Right forelimb (tissue), 1 donor: ENCODE data around the gene ASPSCR1.

ENCODE experiments used
- DNase-seq: peaks from one replicate; pipeline ENCODE4 v3.0.0-alpha.2; 2018

ASPSCR1 gene

DNA sequence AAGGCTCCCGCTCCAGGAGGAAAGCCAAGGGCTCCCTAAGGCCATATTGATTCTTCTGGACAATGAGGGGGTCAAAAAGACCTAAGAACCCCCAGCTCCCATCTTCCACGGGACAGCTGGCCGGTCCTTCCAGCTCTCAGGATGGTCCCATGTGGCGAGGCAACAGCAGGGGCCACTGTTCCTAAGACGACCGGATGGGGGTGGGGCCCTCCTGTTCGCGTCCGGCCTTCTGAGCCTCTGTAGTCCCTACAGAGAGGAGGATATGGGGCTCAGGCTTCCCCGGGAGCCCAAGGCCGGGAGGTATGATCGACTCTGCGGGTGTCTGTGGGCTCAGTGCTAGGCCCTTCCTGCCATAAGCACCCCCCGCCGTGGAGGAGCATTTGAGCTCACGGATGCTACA lies 66.1 kb downstream of the ASPSCR1 start:
- no peak for DNase-seq

DNA sequence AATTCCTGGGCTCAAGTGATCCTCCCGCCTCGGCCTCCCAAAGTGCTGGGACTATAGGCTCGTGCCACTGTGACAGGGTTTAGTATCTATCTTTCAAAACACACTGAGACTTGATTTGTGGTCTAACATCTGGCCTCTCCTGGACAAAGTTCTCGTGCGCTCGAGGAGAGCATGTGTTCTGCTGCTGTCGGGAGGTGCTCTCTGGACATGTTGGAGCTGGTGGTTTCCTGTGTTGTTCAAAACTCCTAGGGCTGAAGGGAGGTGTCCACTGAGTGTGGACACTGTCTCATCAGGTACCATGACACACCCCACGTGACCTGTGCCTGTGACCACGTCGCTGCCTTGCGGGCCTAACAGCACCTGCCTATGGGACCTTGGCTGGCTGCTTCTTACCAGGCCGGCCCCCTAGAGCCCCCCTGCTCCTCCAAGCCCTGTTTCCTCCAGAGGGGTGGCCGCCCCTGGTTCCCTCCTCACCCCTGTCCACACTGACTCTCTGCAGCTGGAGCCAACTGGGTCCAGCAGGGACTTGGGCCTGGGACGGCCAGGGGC lies 68.6 kb downstream of the ASPSCR1 start:
- no peak for DNase-seq

DNA sequence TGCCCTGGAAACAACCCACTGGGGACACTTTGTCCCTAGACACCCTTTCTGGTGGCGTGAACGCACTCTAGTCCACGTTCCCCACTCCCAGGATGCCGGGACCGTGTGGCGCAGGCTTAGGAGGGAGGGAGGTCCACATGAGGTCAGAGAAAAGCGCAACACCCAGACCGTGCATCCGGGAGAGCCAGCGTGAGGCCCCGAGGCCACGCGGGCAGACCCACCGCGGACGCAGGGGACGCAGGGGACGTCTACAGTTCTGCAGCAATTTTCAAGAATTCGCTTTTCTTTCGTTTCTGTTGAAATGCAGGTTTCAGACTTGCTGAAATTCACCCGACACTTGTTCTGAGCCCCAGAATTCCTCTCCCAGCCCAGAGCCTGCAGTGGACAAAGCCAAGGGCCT lies 69.5 kb downstream of the ASPSCR1 start:
- no peak for DNase-seq

- DNase-seq: no peak
These were observed 70.0 kb downstream of the ASPSCR1 start for GRCh38 chr17:82047379-82047778.

DNA sequence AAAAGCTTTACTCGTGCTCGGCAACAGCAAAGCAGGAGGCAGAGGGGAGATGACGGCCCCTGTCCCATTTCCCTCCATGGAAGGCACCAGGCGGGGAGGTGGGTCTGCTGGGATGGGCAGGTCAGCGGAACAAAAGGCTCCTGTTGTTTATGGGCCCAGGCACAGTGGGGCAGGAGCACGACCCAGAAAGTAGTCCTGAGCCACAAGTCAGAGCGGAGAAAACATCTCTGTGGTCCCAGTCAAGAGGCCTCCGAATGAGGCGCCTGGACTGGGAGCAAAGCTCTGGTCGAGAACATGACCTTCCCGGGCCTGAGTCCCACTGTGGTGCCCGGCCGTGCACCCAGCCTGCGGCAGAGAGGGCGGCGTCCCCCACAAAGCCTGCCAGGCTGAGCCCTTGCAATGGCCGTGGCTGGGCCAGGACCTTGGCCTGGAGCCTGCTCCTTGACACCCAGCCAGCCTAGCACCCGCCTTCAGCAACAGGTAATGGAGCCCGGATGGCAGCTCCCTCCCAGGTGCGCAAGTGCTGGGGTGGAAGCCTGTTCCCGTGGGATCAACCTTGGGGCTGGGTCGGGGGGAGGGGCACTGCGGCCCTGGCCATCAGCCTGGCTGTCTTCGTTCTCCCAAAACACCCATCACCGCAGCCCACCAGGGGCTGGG lies 70.6 kb downstream of the ASPSCR1 start:
- DNase-seq: no peak

DNA sequence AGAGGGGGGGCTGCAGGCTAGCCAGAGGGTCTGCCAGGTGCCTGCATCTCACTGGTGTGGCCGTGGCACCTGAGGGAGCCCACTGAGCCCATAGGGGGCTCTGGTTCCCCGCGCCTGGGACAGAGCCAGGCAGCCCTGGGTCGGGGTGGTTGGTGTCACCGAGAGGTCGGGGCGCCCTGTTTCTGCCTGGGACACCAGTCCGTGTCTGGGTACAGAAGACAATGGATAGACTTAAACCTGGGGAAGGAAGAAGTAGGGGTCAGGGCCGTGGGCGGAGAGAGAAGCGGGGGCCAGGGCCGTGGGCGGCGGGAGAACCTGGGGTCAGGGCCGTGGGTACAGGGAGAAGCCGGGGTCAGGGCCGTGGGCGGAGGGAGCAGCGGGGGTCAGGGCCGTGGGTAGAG lies 71.1 kb downstream of the ASPSCR1 start:
- DNase-seq: no peak

DNA sequence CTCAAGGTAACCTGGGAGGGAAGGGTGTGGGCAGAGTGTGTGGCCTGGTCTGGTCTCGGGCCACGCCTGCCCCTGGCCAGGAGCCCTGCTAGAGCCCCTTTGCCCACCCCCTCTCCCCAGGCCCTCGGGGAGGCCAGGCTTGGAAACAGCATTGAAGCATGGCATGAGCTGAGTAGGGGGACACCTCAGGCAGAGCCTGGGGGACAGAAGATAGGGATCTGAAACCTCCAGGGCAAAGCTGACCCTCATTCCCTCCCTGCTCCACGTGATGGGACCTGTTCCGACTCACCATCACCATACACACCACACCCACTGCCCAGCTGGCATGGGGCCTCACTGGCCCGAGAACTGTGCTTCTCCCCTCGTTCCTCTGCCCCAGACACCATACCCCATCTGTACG lies 71.7 kb downstream of the ASPSCR1 start:
- no peak for DNase-seq

DNA sequence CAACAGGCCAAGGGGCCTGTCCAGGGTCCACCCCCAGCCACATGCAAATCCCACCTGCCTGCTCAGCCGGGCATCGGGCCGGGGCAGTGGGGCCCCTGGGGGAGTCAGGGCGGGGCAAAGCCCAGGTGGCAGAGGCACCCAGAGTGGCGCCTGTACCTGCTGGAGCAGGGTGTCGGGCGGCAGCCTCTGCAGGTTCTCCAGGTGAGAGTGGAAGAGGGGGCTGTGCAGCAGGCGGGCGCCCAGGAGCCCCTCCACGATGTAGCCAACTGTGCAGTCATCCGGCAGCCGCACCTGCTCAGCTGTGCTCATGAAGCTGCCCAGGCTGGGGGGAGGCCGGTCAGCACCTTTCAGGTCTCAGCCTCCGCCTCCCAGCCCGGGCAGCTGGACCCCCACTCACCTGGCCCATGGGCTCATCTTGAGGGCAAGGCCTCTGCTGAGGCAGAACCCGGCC lies 72.1 kb downstream of the ASPSCR1 start:
- DNase-seq: no peak

DNA sequence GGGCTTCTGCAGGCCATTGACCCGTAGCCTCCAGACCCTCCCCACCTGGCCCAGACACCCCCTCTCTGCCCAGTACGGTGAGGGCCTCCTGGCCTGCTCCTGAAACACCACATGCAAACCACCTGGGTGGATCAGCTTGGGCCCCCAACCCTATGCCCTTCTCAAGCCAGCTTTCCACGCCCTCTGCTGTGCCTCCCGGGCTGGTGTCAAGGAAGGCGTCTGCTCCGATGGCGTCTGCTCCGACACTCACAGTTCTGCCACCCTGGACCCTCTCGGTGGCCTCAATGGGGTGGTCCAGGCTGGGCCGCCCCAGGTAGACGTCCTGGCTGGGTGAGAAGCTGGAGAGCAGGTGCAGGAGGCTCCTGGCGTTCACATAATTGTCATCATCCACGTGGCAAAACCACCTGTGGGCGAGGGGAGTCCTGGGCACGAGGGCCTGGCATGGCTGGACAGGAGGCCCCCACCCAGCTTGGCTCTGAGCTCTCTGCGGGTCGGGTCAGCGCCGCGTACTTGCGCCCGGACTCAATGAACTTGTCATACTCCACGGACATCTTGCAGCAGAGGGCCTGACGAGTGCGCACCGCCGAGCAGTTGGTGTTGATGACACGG lies 72.8 kb downstream of the ASPSCR1 start:
- DNase-seq: no peak

GRCh38 chr17:82050761-82051641 lies 73.6 kb downstream of the ASPSCR1 start:
- no peak for DNase-seq

GRCh38 chr17:82051776-82052637 lies 74.6 kb downstream of the ASPSCR1 start, which contains the start of the genes GPS1 and RFNG:
TSS of gene GPS1 (plus strand) at chr17:82051898. CDS start at chr17:82051932, 34 bp downstream.
TSS of gene RFNG (minus strand) at chr17:82051811. CDS start at chr17:82051766, 45 bp downstream.
- peak; percentile 84 for DNase-seq

GRCh38 chr17:82052638-82053059 lies 75.2 kb downstream of the ASPSCR1 start:
- DNase-seq: no peak

DNA sequence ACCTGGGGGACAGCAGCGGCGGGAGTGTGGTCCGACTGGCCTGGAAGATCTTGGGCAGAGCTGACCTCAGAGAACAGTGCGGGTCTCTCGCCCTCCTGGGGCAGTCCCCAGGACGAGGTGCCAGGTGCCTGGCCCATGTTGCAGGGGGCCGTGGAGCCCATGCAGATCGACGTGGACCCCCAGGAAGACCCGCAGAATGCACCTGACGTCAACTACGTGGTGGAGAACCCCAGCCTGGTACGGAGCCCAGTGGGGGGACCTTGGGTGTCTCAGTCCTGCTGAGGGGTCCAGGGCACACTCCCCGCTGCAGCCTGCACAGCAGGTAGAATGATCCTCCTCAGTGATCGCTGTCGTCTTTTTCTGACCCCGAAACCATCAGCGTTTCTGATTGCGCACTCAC lies 75.7 kb downstream of the ASPSCR1 start:
- no peak for DNase-seq

DNA sequence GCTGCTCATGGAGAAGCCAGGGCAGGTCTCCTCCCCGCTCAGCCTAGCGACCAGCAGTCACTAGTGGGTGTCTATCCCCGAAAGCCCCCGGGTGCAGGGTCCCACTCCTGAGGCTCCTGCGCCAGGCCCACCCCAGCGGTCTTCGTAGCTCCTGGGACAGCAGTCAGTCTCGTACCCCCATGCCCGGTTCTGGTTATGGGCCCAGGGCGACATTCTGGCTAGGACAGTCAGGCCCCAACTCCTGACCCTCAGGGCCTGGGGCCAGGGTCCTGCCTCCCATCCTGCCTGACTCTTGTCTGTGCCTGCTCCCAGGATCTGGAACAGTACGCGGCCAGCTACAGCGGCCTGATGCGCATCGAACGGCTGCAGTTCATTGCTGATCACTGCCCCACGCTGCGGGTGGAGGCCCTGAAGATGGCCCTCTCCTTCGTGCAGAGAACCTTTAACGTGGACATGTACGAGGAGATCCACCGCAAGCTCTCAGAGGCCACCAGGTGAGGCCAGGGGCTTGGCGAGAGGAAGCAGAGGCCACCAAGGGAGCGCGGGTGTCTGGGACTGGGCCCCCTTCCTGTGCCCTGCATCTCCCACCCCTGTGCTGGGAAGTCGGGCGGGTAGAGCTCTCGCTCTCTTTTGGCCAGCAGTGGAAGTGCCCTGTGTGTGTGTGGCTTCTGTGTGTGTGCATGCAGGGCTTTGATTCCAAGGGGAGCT lies 76.3 kb downstream of the ASPSCR1 start:
- DNase-seq: no peak

GRCh38 chr17:82054351-82055022 lies 77.1 kb downstream of the ASPSCR1 start:
- no peak for DNase-seq

DNA sequence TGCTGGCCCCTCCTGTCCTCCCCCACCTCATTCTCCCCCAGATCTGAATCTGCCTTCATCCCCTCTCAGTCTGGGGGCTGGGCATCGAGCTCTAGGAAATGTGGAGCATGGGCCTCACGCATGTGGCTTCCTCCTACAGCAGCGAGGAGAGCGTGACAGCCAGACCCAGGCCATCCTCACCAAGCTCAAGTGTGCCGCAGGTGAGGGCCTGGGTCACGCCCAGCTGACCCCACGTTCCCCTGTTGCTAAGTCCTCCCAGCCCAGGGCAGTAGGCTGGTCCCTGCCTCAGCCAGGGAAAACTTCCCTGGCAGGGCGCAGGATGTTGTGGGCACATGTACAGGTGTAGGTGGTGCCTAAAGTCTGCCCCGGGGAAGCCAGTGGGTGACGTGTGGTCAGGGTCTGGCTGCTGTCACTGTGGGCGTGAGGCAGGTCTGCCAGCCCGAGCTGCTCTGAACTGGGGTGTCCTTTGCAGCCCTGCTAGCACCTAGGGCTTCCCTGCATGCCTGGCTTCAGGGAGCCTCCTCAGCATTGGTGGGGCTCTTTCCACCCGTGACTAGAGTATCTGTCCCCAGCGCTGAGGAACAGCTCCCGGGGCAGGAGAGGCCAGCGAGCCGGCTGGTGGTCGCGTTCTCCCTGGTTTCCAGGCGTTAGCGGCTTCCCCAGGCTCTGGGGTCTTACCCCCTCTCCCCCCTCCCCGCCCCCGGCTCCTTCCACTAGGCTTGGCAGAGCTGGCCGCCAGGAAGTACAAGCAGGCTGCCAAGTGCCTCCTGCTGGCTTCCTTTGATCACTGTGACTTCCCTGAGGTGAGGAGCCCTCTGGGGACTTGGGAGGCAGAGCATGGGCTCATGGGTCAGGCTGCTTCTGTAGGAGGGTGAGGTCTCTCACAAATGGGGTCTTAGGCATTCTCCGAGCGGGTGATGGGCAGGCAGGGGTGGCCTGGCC lies 77.9 kb downstream of the ASPSCR1 start:
- no peak for DNase-seq

DNA sequence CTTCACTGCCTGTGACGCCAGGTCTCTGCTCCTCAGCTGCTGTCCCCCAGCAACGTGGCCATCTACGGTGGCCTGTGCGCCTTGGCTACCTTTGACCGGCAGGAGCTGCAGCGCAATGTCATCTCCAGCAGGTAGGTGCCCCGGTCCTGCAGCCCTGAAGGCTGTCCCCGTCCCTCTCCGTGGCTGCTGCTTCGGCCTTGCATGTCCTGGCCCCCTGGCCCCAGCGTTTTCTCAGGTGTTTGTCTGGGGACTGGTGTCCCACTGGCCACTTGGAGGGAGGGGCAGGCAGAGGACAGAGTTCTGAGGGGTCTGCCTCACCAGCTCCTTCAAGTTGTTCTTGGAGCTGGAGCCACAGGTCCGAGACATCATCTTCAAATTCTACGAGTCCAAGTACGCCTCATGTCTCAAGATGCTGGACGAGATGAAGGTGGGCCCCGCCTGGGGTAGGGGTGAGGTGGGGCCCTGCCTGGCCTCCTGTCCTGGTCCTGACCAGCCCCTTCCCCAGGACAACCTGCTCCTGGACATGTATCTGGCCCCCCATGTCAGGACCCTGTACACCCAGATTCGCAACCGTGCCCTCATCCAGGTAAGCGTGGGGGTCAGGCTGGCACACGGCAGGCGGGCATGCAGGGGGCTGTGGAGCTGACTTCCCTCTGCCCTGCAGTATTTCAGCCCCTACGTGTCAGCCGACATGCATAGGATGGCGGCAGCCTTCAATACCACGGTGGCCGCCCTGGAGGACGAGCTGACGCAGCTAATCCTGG lies 78.7 kb downstream of the ASPSCR1 start:
- DNase-seq: no peak

DNA sequence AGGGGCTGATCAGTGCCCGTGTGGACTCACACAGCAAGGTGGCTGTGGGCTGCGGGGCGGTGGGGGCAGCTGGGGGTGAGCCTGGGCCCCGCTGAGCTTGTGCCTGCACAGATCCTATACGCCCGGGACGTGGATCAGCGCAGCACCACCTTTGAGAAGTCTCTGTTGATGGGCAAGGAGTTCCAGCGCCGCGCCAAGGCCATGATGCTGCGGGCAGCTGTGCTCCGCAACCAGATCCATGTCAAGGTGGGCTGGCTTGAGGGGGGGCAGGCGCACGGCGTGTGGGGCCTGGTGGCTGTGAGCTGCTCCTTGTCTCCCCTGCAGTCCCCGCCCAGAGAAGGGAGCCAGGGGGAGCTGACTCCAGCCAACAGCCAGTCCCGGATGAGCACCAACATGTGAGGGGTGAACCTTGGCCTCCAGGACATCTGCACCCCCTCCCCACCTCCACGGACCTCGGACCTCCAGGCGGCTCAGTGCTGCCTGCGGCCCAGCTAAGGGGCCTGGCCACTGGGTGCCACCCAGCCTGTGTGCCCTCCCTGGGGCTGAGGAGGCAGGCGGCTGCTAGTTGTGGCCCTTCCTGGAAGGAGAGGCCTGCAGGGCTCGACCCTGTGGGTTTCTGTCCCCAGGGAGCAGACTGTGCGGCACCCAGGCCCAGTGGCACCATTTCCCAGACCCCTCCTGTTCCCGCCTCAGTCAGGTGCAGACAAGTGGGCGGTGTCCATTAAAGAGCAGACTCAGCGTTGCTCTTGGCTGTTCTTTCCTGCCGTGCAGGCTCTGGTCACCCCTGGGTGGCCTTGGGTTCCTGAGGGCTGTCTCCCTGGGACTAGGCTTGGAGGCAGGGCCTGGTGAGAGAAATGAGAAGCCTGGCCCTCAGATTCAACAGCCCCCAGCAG lies 79.5 kb downstream of the ASPSCR1 start:
- no peak for DNase-seq
